ENCODE results near the gene PEX7. TPM values are rescaled to one million over a fixed set of nuclear protein-coding genes. Genes with fewer than 3 reads are reported as not detected.
A peak's percentile ranks its signal among the peaks of the same experiment; 100 is the strongest.

PEX7 gene
- total and polyA plus RNA-seq, 8 donors, result 2.7 to 38.5 (median 14.6) TPM; not detected in 1

DNA sequence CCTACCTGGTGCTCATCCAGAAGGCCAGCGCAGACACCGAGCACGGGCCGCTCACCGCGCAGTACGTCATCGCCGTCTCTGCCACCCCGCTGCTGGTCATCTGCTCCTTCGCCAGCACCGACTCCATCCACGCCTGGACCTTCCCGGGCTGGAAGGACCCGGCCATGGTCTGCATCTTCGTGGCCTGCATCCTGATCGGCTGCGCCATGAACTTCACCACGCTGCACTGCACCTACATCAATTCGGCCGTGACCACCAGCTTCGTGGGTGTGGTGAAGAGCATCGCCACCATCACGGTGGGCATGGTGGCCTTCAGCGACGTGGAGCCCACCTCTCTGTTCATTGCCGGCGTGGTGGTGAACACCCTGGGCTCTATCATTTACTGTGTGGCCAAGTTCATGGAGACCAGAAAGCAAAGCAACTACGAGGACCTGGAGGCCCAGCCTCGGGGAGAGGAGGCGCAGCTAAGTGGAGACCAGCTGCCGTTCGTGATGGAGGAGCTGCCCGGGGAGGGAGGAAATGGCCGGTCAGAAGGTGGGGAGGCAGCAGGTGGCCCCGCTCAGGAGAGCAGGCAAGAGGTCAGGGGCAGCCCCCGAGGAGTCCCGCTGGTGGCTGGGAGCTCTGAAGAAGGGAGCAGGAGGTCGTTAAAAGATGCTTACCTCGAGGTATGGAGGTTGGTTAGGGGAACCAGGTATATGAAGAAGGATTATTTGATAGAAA is 101.7 kb downstream of the PEX7 start:
- peaks cover 38 to 39% (median 39%) of the 10 kb centered on the region in 4 donors for H3K4me1 ChIP-seq
- intact Hi-C loops (cut with DNase I; ENCODE audit: low total_unique reads), result no loop called here
- no peak for DNase-seq
- WGBS, 5 donors, result 63 to 78% (median 70%) methylated on average over 39 to 40 of the region's 40 CpGs
- H3K36me3 ChIP-seq, result no peaks in the 10 kb centered on the region
- TF ChIP-seq, protein P1, sequence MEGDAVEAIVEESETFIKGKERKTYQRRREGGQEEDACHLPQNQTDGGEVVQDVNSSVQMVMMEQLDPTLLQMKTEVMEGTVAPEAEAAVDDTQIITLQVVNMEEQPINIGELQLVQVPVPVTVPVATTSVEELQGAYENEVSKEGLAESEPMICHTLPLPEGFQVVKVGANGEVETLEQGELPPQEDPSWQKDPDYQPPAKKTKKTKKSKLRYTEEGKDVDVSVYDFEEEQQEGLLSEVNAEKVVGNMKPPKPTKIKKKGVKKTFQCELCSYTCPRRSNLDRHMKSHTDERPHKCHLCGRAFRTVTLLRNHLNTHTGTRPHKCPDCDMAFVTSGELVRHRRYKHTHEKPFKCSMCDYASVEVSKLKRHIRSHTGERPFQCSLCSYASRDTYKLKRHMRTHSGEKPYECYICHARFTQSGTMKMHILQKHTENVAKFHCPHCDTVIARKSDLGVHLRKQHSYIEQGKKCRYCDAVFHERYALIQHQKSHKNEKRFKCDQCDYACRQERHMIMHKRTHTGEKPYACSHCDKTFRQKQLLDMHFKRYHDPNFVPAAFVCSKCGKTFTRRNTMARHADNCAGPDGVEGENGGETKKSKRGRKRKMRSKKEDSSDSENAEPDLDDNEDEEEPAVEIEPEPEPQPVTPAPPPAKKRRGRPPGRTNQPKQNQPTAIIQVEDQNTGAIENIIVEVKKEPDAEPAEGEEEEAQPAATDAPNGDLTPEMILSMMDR (IDR thresholded peaks at IDR 0.05), result no peak
- TF ChIP-seq POLR2A (IDR thresholded peaks at IDR 0.05) (no peak), EP300 (IDR thresholded peaks at IDR 0.05) (no peak), POLR2AphosphoS5 (IDR thresholded peaks at IDR 0.05) (no peak)
- H3K27ac ChIP-seq, result no peak overlapping the region
- no peaks in the 10 kb centered on the region for H3K9me3 ChIP-seq
- peaks cover 14 to 56% (median 53%) of the 10 kb centered on the region in 3 donors for H3K27me3 ChIP-seq
- H3K4me3 ChIP-seq, result peak overlapping the region in 2 of 4 donors; percentile 64 to 78

DNA sequence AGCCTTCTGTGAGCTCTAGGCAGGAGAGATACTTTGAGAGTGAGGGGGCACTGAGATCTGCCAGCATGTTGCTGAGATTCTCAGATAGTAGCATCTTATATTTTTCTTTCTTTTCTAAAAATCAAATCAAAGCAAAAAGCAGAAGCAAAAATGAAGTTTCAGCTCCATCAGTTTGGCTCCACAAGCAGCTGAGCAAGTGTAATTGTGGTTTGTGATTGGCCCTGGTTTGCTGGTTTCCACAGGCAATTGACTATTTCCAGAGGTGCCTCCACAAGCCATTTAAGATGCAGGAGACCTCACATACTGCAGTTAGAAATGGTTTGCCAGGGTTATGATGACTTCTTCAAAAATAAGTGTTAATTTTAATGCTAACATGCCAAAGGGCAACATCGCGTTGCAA is 104.0 kb downstream of the PEX7 start:
- no peak for DNase-seq
- no peak overlapping the region for H3K27ac ChIP-seq
- peaks cover 14 to 33% (median 30%) of the 10 kb centered on the region in 3 donors for H3K27me3 ChIP-seq
- H3K4me3 ChIP-seq, result no peak overlapping the region
- TF ChIP-seq EP300 (IDR thresholded peaks at IDR 0.05), result no peak
- TF ChIP-seq, protein P1 (IDR thresholded peaks at IDR 0.05), result no peak
- TF ChIP-seq POLR2AphosphoS5 (IDR thresholded peaks at IDR 0.05), result no peak
- no peak for TF ChIP-seq POLR2A (IDR thresholded peaks at IDR 0.05)
- peaks cover 23 to 26% (median 25%) of the 10 kb centered on the region in 4 donors for H3K4me1 ChIP-seq
- no peaks in the 10 kb centered on the region for H3K36me3 ChIP-seq
- intact Hi-C loops (cut with DNase I; ENCODE audit: low total_unique reads), result no loop called here
- no peaks in the 10 kb centered on the region for H3K9me3 ChIP-seq
- WGBS, 5 donors, result 90 to 97% (median 95%) methylated on average over 2 of the region's 2 CpGs

DNA sequence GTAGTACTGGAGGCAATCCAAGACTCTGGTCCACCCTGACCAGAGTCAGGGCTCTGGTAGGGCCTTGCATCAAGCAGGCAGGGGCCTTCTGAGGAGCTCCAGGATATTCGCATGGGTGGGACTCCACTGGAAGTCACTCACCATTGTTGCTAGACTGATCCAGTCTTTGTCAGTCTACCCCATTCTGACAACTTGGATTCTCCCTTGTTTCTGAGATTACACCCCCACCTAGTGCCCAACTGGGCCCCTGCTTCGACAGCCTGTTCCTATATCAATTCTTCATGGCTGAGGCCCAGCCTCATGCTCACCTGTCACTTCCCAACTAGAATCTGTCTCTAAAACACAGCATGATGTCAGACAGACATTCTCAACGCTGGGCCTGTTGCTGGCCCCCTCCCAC is 104.9 kb downstream of the PEX7 start:
- WGBS, 5 donors, result 69 to 88% (median 75%) methylated on average over 3 of the region's 3 CpGs
- Histone ChIP-seq H3K27ac (no peak overlapping the region), H3K36me3 (no peaks in the 10 kb centered on the region), H3K4me1 (peaks cover 14 to 17% (median 16%) of the 10 kb centered on the region in 4 donors), H3K9me3 (no peaks in the 10 kb centered on the region), H3K27me3 (peaks cover 7 to 24% (median 21%) of the 10 kb centered on the region in 3 donors), H3K4me3 (no peak overlapping the region)
- intact Hi-C loops (cut with DNase I; ENCODE audit: low total_unique reads), result no loop called here
- peak in 1 of 2 donors; percentile 17 for DNase-seq
- TF ChIP-seq POLR2AphosphoS5 (IDR thresholded peaks at IDR 0.05) (no peak), EP300 (IDR thresholded peaks at IDR 0.05) (no peak), POLR2A (IDR thresholded peaks at IDR 0.05) (no peak)
- TF ChIP-seq, protein P1 (IDR thresholded peaks at IDR 0.05), result no peak

DNA sequence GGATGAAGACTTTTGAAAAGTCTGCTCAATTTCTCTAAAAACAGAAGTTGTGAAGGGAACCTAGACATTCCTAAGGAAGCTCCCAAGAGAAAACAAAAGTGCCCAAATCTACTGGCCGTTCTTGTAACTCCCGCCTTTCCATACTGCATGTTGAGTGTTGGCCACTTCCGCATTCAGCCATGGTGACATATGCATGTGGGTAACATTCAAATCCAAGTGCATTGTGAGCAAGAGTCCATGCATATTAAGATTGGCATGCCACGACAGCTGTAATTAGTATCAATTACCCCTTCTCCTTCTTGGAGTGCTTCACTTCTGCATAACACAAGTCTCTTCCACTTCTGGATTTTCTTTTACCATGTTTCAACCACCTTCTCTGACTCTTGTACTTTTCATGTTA is 108.1 kb downstream of the PEX7 start:
- TF ChIP-seq EP300 (IDR thresholded peaks at IDR 0.05) (no peak), POLR2A (IDR thresholded peaks at IDR 0.05) (no peak), POLR2AphosphoS5 (IDR thresholded peaks at IDR 0.05) (no peak)
- TF ChIP-seq, protein P1 (IDR thresholded peaks at IDR 0.05), result no peak
- 91 to 98% (median 96%) methylated on average over 4 of the region's 4 CpGs for WGBS, 5 donors
- intact Hi-C loops (cut with DNase I; ENCODE audit: low total_unique reads), result no loop called here
- Histone ChIP-seq H3K27ac (no peak overlapping the region), H3K4me3 (no peak overlapping the region), H3K27me3 (no peaks in the 10 kb centered on the region), H3K4me1 (no peaks in the 10 kb centered on the region), H3K9me3 (no peaks in the 10 kb centered on the region), H3K36me3 (no peaks in the 10 kb centered on the region)
- DNase-seq, result no peak

Measured in stomach (tissue), 9 donors.